ENCODE data around the gene CCDC50. TPM values are rescaled to one million over a fixed set of nuclear protein-coding genes. Genes with fewer than 3 reads are reported as not detected.

Gene CCDC50
- polyA plus RNA-seq, 1 donor (not counting 4 experiments of a cell fraction or from before 2014, with no cell fraction given), result 54.8 TPM

- H3K79me2 ChIP-seq (ENCODE audit: control insufficient read depth, insufficient read depth, low read length), result peaks cover 94% of the 10 kb centered on the region
- dilution Hi-C loops (cut with MboI; ENCODE audit: extremely low pct_ligation_motif_present, low sequenced_read_pairs), result no loop called here
- no peak for TF ChIP-seq EZH2 (IDR thresholded peaks at IDR 0.05; ENCODE audit: low read length)
- no peak for TF ChIP-seq CTCF (optimal IDR thresholded peaks at IDR 0.05 in 1 of 3, IDR thresholded peaks at IDR 0.05 in 1 of 3, conservative IDR thresholded peaks at IDR 0.05 in 1 of 3; ENCODE audit: extremely low read depth in 1 of 3, insufficient read depth in 2 of 3, low read length in 3 of 3)
- H3K9ac ChIP-seq (ENCODE audit: control insufficient read depth, extremely low read depth, insufficient read depth, low read length), result no peak overlapping the region
- H3K4me1 ChIP-seq (ENCODE audit: control insufficient read depth, extremely low read depth, insufficient read depth, low read length), result peaks cover 14% of the 10 kb centered on the region
- FAIRE-seq (no peak), DNase-seq (ENCODE audit: low read depth, low spot score) (no peak)
- no peaks in the 10 kb centered on the region for H4K20me1 ChIP-seq (ENCODE audit: control insufficient read depth, extremely low read depth, insufficient read depth, low read length)
- H3K27ac ChIP-seq (ENCODE audit: control insufficient read depth, insufficient read depth, low read length), result no peak overlapping the region
- no peak overlapping the region for H3K4me2 ChIP-seq (ENCODE audit: control insufficient read depth, extremely low read depth, insufficient read depth, low read depth, low read length)
- H3K9me1 ChIP-seq (ENCODE audit: control insufficient read depth, extremely low read depth, insufficient read depth, low read length), result no peaks in the 10 kb centered on the region
- no peak overlapping the region for H2AFZ ChIP-seq (ENCODE audit: control insufficient read depth, low read length)
- no peaks in the 10 kb centered on the region for H3K36me3 ChIP-seq (ENCODE audit: control insufficient read depth in 2 of 2, extremely low read depth in 1 of 2, insufficient read depth in 2 of 2, low read length in 2 of 2)
- H3K9me3 ChIP-seq (ENCODE audit: control insufficient read depth, low read depth, low read length), result no peaks in the 10 kb centered on the region
- no peak overlapping the region for H3K4me3 ChIP-seq (ENCODE audit: control insufficient read depth in 2 of 3, extremely low read depth in 1 of 3, insufficient read depth in 2 of 3, low read depth in 1 of 3, low read length in 3 of 3)
- H3K27me3 ChIP-seq (ENCODE audit: control insufficient read depth, extremely low read depth, insufficient read depth, low read length), result no peaks in the 10 kb centered on the region
Measured at GRCh38 chr3:191350396-191351090, 21.3 kb downstream of the CCDC50 start.

GRCh38 chr3:191352014-191352413, 22.8 kb downstream of the CCDC50 start:
- Histone ChIP-seq H3K36me3 (ENCODE audit: control insufficient read depth in 2 of 2, extremely low read depth in 1 of 2, insufficient read depth in 2 of 2, low read length in 2 of 2) (no peaks in the 10 kb centered on the region), H3K79me2 (ENCODE audit: control insufficient read depth, insufficient read depth, low read length) (peaks cover 84% of the 10 kb centered on the region), H3K4me1 (ENCODE audit: control insufficient read depth, extremely low read depth, insufficient read depth, low read length) (peaks cover 27% of the 10 kb centered on the region), H2AFZ (ENCODE audit: control insufficient read depth, low read length) (no peak overlapping the region), H3K9me3 (ENCODE audit: control insufficient read depth, low read depth, low read length) (no peaks in the 10 kb centered on the region), H3K9me1 (ENCODE audit: control insufficient read depth, extremely low read depth, insufficient read depth, low read length) (no peaks in the 10 kb centered on the region), H3K4me3 (ENCODE audit: control insufficient read depth in 2 of 3, extremely low read depth in 1 of 3, insufficient read depth in 2 of 3, low read depth in 1 of 3, low read length in 3 of 3) (no peak overlapping the region), H3K4me2 (ENCODE audit: control insufficient read depth, extremely low read depth, insufficient read depth, low read depth, low read length) (no peak overlapping the region), H3K27ac (ENCODE audit: control insufficient read depth, insufficient read depth, low read length) (no peak overlapping the region), H4K20me1 (ENCODE audit: control insufficient read depth, extremely low read depth, insufficient read depth, low read length) (no peaks in the 10 kb centered on the region), H3K27me3 (ENCODE audit: control insufficient read depth, extremely low read depth, insufficient read depth, low read length) (no peaks in the 10 kb centered on the region), H3K9ac (ENCODE audit: control insufficient read depth, extremely low read depth, insufficient read depth, low read length) (no peak overlapping the region)
- dilution Hi-C loops (cut with MboI; ENCODE audit: extremely low pct_ligation_motif_present, low sequenced_read_pairs), result no loop called here
- FAIRE-seq (peak; percentile 63), DNase-seq (ENCODE audit: low read depth, low spot score) (no peak)
- no peak for TF ChIP-seq CTCF (optimal IDR thresholded peaks at IDR 0.05 in 1 of 3, IDR thresholded peaks at IDR 0.05 in 1 of 3, conservative IDR thresholded peaks at IDR 0.05 in 1 of 3; ENCODE audit: extremely low read depth in 1 of 3, insufficient read depth in 2 of 3, low read length in 3 of 3)
- no peak for TF ChIP-seq EZH2 (IDR thresholded peaks at IDR 0.05; ENCODE audit: low read length)
